LoVo (cell line): Measurements from ENCODE around the gene CEP112.

Experiments
- DNase-seq: peaks from one replicate; pipeline ENCODE4 v3.0.0-alpha.2; 2016; ENCODE audit warnings: low spot score

CEP112 gene

DNA sequence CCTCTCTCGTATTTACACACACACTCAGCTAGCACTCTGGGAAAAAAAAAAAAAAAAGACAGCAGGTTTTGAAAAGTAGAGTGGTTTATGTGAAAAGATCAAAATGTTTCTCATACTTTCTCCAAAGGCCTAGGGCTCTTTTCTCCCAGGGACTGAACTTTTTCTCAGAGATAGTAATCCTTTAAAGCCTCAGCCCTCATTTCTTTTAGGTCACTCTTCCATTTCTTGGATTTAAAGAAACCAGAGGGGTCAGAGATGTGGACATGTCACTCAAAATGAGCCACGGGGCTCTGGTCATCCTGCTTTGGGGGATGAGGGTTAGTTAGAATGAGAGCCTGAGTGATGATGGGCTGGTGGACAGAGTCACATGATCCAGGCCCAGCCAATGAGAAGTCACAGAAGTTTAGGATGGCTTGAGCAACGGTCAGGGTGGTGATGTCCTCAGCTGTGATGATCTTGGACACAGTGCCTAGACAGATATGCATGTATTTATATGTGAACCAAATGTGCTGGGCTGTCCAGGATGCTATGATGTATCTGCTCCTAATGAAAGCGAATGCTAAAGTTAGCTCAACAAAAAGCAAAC, 596.8 kb downstream of the CEP112 start:
- no peak for DNase-seq

DNA sequence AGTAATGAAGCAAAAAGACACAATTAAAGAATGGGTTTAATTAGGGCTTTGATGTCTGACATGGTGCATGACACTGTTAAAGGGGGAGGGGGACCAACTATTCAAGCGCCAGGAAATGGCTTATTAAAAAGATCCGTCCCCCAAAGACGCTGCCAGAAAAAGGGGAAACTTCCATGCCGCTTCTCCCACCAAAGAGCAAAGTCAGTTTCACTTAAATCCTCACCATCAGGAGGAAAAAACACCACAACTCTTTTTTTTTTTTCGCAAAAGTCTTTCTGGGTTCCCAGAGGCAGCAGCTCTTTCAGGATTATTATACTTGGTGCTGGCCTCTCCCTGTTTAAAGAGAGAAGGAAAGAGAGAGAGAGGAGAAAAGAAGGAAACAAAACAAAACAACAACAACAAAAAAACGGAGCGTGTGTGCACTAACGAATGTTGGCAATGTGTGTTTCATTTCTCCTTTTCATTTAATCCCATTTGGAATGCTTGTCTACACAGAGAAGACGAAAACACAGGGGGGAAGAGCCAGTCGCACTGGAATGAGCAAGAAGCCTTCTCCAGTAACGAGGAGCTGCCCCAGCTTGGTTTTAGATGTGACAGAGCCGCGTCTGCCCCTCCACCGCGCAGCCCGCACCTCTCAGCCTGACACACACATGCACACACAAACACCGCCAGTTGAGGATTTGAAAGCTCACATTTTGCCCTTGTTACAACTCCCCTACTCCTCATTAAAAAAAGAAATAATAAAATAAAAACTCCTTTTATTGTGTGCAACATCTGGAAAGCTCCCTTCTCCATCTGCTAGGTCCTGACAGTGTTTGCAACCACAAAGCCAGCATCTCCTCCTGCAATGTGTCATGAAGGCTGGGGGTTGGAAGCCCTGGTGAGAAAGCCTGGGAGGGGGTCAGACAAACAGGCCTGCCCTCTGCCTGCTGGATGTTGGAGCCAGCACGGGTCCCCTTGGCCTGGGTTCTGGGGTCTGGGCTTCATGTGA, 597.8 kb downstream of the CEP112 start:
- no peak for DNase-seq

DNA sequence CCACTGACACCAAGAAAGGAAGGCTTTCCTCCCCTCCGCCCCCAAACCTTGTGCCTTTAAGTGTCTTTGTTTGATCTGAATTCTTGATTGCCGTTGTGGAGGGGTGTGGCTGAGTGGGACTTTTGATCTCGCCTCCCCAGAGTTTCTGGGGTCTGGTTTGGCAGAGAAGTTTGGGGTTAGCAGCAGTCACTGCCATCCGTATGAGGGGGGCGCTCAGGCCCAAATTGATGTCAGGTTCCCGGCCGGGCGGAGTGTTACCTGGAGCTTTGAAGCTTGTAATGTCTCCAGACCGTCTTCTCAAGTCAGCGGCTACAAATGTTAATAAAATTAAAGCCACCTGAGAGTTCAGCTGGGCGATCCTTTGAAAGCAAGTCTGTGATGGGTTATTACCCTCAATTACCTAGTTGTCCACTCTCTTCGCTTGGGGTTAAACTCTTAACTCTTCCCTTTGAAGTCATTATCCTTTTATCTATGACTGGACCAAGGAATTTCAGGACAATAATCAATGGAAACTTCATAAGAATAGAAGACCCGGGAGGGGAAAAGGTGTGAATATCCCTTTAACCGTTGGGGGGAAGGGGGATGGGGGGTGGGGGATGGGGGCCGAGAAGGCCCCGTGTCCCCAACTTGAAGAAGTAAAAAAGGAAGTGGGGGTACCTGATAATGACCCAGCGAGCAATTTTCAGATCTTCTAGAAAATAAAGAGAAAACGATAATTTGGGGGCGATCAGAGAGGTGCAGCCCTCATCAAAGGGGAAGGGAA, 598.7 kb downstream of the CEP112 start:
- DNase-seq = no peak

DNA sequence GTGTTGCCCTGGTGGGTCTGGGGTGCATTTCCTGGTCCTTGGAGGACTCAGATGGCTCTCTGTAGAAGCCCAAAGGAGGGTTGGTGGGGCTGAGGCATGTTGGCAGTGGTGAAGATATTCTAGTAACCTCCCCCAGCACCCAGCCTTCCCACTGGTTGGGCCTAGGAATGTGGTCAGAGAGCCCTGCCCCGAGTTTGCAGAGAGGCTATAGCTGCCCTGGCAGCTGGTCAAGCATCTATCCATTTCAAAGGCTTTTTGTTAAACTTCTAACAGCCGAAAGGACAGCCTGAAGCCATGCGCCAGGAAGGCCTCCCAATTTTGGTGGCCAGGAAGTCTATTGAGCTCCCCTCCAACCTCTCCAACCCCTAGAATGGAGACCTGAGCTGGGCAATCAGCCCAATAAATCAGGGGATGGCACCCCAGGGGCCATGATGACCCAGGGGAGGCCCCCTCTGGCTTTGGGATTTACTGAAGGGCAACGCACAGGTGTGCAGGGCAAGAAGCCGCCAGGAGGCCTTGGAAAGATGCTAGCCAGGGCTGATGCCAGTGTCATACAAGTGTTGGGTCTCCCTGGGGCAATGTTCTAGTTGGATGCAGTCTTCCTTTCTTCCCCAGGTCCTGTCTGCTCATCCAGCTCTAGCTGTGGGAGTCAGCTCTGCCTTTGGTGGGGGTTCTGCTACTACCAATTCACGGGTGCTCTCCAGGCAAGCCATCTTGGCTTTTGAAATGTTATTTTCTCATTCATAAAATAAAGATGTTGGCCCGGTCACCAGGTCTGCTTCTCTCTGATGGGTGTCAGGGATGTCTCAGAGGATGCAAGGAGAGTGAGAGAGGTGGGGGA, 599.6 kb downstream of the CEP112 start:
- DNase-seq = no peak

DNA sequence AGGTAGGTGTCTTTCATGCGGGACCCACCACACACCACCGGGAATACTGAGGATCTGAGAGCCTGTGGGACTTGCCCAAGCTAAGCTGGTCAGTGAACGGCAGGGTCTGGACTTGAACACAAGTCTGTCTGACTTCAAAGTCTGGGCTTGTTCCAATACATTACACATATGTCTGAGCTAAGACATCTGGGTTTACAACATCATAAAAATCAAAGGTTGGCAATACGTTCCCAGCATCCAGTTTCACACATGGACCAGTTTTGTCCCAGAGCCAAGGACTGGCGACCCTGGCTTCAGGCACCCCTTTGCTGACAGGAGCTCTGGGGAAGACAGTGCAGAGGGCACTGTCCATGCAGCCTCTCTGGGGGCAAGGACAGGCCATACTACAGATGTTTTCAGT, 602.6 kb downstream of the CEP112 start:
- DNase-seq = peak; percentile 20

DNA sequence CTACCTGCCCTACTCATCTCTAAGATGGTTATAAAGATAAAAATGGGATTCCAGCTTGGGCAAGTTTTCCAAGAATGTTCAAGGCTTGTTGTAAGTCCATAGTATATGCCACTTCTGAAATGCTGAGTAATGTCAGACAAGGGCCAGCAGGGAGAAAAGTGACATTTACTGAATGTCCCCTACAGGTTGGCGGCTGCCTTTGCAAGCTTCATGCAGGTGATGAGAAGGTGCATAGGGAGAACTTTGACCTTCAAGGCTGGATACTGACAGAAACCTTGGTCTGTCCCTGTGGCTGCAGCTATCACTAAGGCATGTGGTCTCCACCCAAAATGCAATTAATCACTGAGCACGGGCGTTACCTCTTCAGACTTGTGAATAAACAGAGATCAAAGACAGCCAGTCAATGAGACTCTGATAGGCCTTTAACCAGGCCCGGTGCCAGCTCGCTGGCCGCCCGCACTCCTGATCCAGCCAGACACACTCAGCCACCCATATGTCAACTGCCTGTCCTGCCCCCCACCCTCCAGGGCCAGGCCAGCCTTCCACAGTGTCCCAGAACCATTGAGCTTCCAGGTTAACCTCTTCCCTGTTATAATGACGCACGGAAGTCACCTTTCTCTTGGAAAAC, 603.6 kb downstream of the CEP112 start:
- peak; percentile 96 for DNase-seq

DNA sequence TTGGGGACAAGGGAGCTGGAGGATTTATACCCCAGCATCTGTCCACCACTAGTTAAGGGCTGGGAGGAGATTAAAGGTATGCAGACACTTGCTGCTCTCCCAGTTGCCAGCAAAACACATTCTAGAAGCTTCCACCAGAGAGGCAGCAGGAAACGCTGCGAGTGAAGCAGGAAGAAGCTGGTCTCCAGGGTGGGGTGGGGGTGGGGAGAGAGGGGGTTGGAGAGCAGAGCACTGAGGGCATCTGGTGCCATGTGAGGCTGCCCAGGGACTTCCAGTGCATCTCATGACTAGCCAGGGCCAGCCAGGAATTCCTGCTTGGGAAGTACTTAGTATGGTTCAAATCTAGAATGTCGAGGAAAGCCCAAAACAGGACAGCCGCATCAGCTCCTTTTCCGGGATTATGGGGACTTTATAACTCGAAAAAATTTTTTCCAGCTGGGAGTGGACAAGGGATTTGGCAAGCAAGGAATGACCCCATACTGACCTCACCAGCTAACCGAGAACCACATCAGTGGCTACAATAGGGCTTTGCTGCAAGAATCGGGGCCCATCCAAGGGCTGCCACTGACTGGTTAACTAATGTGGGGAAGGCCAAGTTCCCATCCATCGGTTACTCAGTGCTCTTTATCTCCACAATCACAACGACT, 604.3 kb downstream of the CEP112 start:
- no peak for DNase-seq

DNA sequence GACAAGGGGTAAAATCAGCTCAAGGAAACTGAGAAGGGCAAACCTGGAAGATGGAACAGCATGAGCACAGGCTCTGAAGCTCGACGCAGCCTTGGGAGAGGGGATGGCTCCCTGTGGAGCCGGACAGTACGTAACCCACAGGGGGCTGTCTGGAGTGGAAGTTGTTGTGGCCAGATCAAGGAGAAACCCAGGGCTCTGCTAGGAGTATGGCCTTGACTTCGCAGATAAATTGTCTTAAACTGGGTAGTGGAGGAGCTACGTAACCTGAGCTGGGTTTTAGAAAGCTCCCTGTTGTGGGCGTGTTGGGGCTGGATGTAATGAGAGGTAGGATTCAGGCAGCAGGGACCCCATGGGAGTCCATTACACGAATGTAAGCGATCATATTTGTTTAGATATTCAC, 605.0 kb downstream of the CEP112 start:
- no peak for DNase-seq
